K562 (cell line): ENCODE measurements around the gene LILRA6. TPM values are rescaled to one million over a fixed set of nuclear protein-coding genes. Genes with fewer than 3 reads are reported as not detected.

Source experiments
- ATAC-seq: fragments of 200-7000 bp; cut with Tn5 transposase; 3 replicates; pipeline ENCODE4 v1.9.1; 2020; ENCODE audit warnings: moderate library complexity
- BruUV-seq: library from RNA; stranded (reverse); fragments of 400-500 nt; replicated peaks from 2 replicates; lab custom pipeline; 2021; lab: Mats Ljungman, UMichigan
- CTCF ChIA-PET: fragments of 300-600 bp; formaldehyde crosslinking; extraction: SDS; loops from one replicate; lab custom pipeline; 2021; ENCODE audit warnings: low intra/inter-chr PET ratio; lab: Yijun Ruan, JAX
- POLR2A ChIA-PET: fragments of 300-600, 350-650 bp; sonication (Branson Sonifier 250); formaldehyde crosslinking; extraction: SDS; loops from one replicate; lab custom pipeline; 2021; ENCODE audit warnings: antibody characterized with exemption, inconsistent platforms; lab: Yijun Ruan, JAX
- DNase-seq, 4 experiments: peaks; one replicate each; pipeline versions ENCODE4 v3.0.0 to v3.0.0-alpha.2; 2011 to 2018; ENCODE audit warnings: low spot score in 3 of 4, mixed read lengths in 3 of 4; ENCODE audit errors: extremely low read depth in 1 of 4
- FAIRE-seq: peaks from 2 replicates; lab custom pipeline; 2011; peaks lifted over from hg19 to GRCh38; lab: Jason Lieb, UNC
- H2AFZ ChIP-seq: 2 replicates; pipeline ENCODE4 v1.6.0; 2011; ENCODE audit warnings: low read depth, low read length, control low read depth, inconsistent platforms
- H3K27ac ChIP-seq: fragments of 200-600 bp; 3 replicates; pipeline ENCODE4 v1.8.0; 2011; ENCODE audit warnings: low read depth, mild to moderate bottlenecking, control low read depth, inconsistent platforms, low read length, moderate library complexity, mixed read lengths; ENCODE audit errors: extremely low read depth
- H3K27me3 ChIP-seq, 2 experiments: fragments of 300-600 bp in 1 of 2; 2 replicates in 1 of 2; 3 replicates in 1 of 2; pipeline versions ENCODE4 v1.6.0 to v1.8.0; 2011; ENCODE audit warnings: inconsistent platforms in 2 of 2, low read length in 2 of 2, mild to moderate bottlenecking in 1 of 2, mixed read lengths in 1 of 2, moderate library complexity in 1 of 2; ENCODE audit not compliant: control insufficient read depth in 2 of 2, insufficient read depth in 2 of 2
- H3K36me3 ChIP-seq: fragments of 300-600 bp; 3 replicates; pipeline ENCODE4 v1.8.0; 2011; ENCODE audit warnings: mild to moderate bottlenecking, low read length, inconsistent platforms; ENCODE audit not compliant: control insufficient read depth, insufficient read depth
- H3K4me1 ChIP-seq, 2 experiments: fragments of 200-600 bp in 1 of 2; replicated peaks in 1 of 2; 2 replicates in 1 of 2; 3 replicates in 1 of 2; pipeline versions ENCODE4 v1.5.1 to v1.8.0; 2011; ENCODE audit warnings: inconsistent platforms in 2 of 2, low read length in 2 of 2, mild to moderate bottlenecking in 1 of 2, mixed read lengths in 1 of 2, moderate library complexity in 1 of 2; ENCODE audit not compliant: control insufficient read depth in 2 of 2, insufficient read depth in 2 of 2
- H3K4me2 ChIP-seq: 2 replicates; pipeline ENCODE4 v1.6.1; 2011; ENCODE audit warnings: low read length, control low read depth, inconsistent platforms, mixed read lengths; ENCODE audit not compliant: insufficient read depth
- H3K4me3 ChIP-seq: fragments of 200-600 bp; sonication (generic), shearing (Covaris generic); 2 replicates; pipeline ENCODE4 v1.5.1; 2016; ENCODE audit warnings: control low read depth, inconsistent platforms
- H3K79me2 ChIP-seq: fragments of 200-600 bp; 3 replicates; pipeline ENCODE4 v1.8.0; 2011; ENCODE audit warnings: low read length, inconsistent platforms; ENCODE audit not compliant: control insufficient read depth, insufficient read depth
- H3K9ac ChIP-seq, 2 experiments: 2 replicates each; pipeline versions ENCODE4 v1.6.0 to v1.6.1; 2011; ENCODE audit warnings: low read depth in 2 of 2, low read length in 2 of 2, control low read depth in 1 of 2, inconsistent platforms in 1 of 2, mild to moderate bottlenecking in 1 of 2, mixed read lengths in 1 of 2; ENCODE audit not compliant: insufficient read depth in 1 of 2
- H3K9me1 ChIP-seq: one replicate; pipeline ENCODE4 v1.6.0; 2011; ENCODE audit warnings: inconsistent platforms, mild to moderate bottlenecking, low read length, moderate library complexity; ENCODE audit not compliant: control insufficient read depth, insufficient read depth
- H3K9me3 ChIP-seq: replicated peaks from 2 replicates; pipeline ENCODE4 v1.5.1; 2011; ENCODE audit warnings: low read depth, low read length, inconsistent platforms; ENCODE audit not compliant: control insufficient read depth, insufficient read depth
- H4K20me1 ChIP-seq: replicated peaks from 2 replicates; pipeline ENCODE4 v1.6.1; 2011; ENCODE audit warnings: low read length, inconsistent platforms, mixed read lengths; ENCODE audit not compliant: control insufficient read depth, insufficient read depth
- AFF4 ChIP-seq: sonication (generic); formaldehyde crosslinking; IDR thresholded peaks from 2 replicates; pipeline ENCODE4 v1.8.0; 2023; ENCODE audit warnings: mild to moderate bottlenecking, missing genetic modification reagents
- EGR1 ChIP-seq: fragments of 450-650 bp; conservative IDR thresholded peaks from 2 replicates; pipeline ENCODE4 v1.6.1; 2017; ENCODE audit warnings: mild to moderate bottlenecking
- HDAC6 ChIP-seq: IDR thresholded peaks from 2 replicates; pipeline ENCODE4 v1.6.1; 2012; ENCODE audit warnings: low read depth, mild to moderate bottlenecking, control low read depth, inconsistent platforms, low read length, moderate library complexity
- HDAC8 ChIP-seq: fragments of 450-650 bp; IDR thresholded peaks from 2 replicates; pipeline ENCODE4 v1.6.1; 2016; ENCODE audit warnings: mild to moderate bottlenecking, missing genetic modification characterization, moderate library complexity, missing compliant biosample characterization
- HIVEP1 ChIP-seq: fragments of 250-450 bp; sonication (Bioruptor Pico); IDR thresholded peaks from 2 replicates; pipeline ENCODE4 v1.4.0; 2020; ENCODE audit warnings: mild to moderate bottlenecking
- LCOR ChIP-seq: sonication (generic); formaldehyde crosslinking; IDR thresholded peaks from 2 replicates; pipeline ENCODE4 v1.8.0; 2022; ENCODE audit warnings: mild to moderate bottlenecking, missing genetic modification reagents
- LEF1 ChIP-seq: fragments of 450-650 bp; IDR thresholded peaks from 2 replicates; pipeline ENCODE4 v1.6.1; 2016; ENCODE audit warnings: mild to moderate bottlenecking
- SPI1 ChIP-seq: IDR thresholded peaks from 2 replicates; pipeline ENCODE4 v1.6.1; 2011; ENCODE audit warnings: low read depth, low read length, control low read depth, borderline replicate concordance
- ZNF551 ChIP-seq: fragments of 250-450 bp; sonication (Bioruptor Pico); IDR thresholded peaks from 2 replicates; pipeline ENCODE4 v1.5.0; 2021; ENCODE audit warnings: mild to moderate bottlenecking, moderate library complexity
- ZNF592 ChIP-seq: fragments of 450-650 bp; IDR thresholded peaks from 2 replicates; pipeline ENCODE4 v1.6.1; 2017; ENCODE audit warnings: antibody characterized with exemption, mild to moderate bottlenecking
- WGBS: fragments of 100-300 bp; shearing (Covaris generic); methylation state at CpG from one replicate; pipeline ENCODE4 v1.1.6; 2016; ENCODE audit warnings: low coverage, mixed read lengths; ENCODE audit not compliant: insufficient coverage; ENCODE audit errors: missing lambda C conversion rate; 5-methylcytosine and 5-hydroxymethylcytosine counted together
- in situ Hi-C: fragments of 300-500 bp; cut with MboI; formaldehyde crosslinking; loops from 4 replicates; pipeline ENCODE4 v1.15.0; 2018; ENCODE audit warnings: inconsistent platforms, mixed read lengths
- intact Hi-C: fragments of 100-400 bp; cut with micrococcal nuclease; formaldehyde crosslinking; loops from 2 replicates; pipeline ENCODE4 v1.14.2; 2022
- polyA plus RNA-seq, 8 experiments: library from polyadenylated mRNA; depleted of rRNA in 4 of 8; stranded (reverse) in 5 of 8; unstranded in 3 of 8; fragments of >200 nt; fragmentation: Nextera tagmentation in 2 of 8; fragmentation: Illumina TruSeq in 1 of 8; extraction: Ambion mirVana in 2 of 8; extraction: Trizol in 1 of 8; gene quantifications; 2 replicates each; pipeline versions ENCODE4 v1.2.1 to v1.2.3, GENCODE V29; 2011 to 2014; ENCODE audit warnings: inconsistent platforms in 1 of 8, missing spikeins in 1 of 8
- total RNA-seq, 7 experiments: library from RNA; depleted of rRNA in 6 of 7; stranded (reverse); fragments of >200 nt in 6 of 7; fragmentation: Illumina TruSeq in 2 of 7; extraction: Trizol in 2 of 7; gene quantifications; 2 replicates each; pipeline versions ENCODE4 v1.2.1 to v1.2.3, GENCODE V29; 2011 to 2021; ENCODE audit warnings: low replicate concordance in 1 of 7

Gene LILRA6
- total and polyA plus RNA-seq, 9 of the 15 experiments (the other 6 are each of a cell fraction or from before 2014, with no cell fraction given), result 0.03 TPM; not detected in 8

GRCh38 chr19:54204767-54205468 lies 37.7 kb downstream of the LILRA6 start (continued):
- no peak for TF ChIP-seq SPI1

- FAIRE-seq, result no peak
- Histone ChIP-seq H3K4me3 (peak overlapping the region; percentile 68), H3K9ac (peak overlapping the region; percentile 98 to 99), H3K36me3 (peaks cover 72% of the 10 kb centered on the region), H3K27ac (peak overlapping the region; percentile 70), H2AFZ (no peak overlapping the region), H3K79me2 (peaks cover 78% of the 10 kb centered on the region), H3K9me3 (no peaks in the 10 kb centered on the region), H3K4me2 (peak overlapping the region; percentile 89), H4K20me1 (peaks cover 72% of the 10 kb centered on the region), H3K9me1 (peaks cover 11% of the 10 kb centered on the region), H3K4me1 (peaks cover 42 to 51% of the 10 kb centered on the region in 2 experiments), H3K27me3 (no peaks in the 10 kb centered on the region)
- no TSS peak for BruUV-seq
- WGBS, result 2% methylated on average over 9 of the region's 9 CpGs
- no peak for DNase-seq
- POLR2A ChIA-PET, result interaction anchor here (0.8 to 5.3 kb wide), 5 partner anchors 8 to 88 kb away, joined by 4 to 206 read pairs (median 19); partner anchors contain the start of genes MBOAT7, PRPF31, TFPT and TMC4
- intact Hi-C loops, result no loop called here
- in situ Hi-C loops, result no loop called here
- CTCF ChIA-PET, result no interaction called here
- ATAC-seq, result no peak
- TF ChIP-seq ZNF551 (CRISPR knock-in tag) (no peak), HIVEP1 (CRISPR knock-in tag) (no peak), LEF1 (no peak), HDAC6 (no peak), ZNF592 (no peak), AFF4 (CRISPR knock-in tag) (0 out of 2 replicates have a peak, but pooled peaks have one; percentile 37), HDAC8 (tag) (no peak), LCOR (CRISPR knock-in tag) (0 out of 2 replicates have a peak, but pooled peaks have one; percentile 40), EGR1 (no peak)
These were observed 39.4 kb downstream of the LILRA6 start for GRCh38 chr19:54203151-54203611.
